NCI-H2029 treated with DMSO at 0.1 percent for 48 hours (cell line): ENCODE data around the gene LRRC4.

ENCODE experiments used
- DNase-seq: peaks from one replicate; lab custom pipeline; 2025; lab: John Stamatoyannopoulos, UW

Gene LRRC4, protein sequence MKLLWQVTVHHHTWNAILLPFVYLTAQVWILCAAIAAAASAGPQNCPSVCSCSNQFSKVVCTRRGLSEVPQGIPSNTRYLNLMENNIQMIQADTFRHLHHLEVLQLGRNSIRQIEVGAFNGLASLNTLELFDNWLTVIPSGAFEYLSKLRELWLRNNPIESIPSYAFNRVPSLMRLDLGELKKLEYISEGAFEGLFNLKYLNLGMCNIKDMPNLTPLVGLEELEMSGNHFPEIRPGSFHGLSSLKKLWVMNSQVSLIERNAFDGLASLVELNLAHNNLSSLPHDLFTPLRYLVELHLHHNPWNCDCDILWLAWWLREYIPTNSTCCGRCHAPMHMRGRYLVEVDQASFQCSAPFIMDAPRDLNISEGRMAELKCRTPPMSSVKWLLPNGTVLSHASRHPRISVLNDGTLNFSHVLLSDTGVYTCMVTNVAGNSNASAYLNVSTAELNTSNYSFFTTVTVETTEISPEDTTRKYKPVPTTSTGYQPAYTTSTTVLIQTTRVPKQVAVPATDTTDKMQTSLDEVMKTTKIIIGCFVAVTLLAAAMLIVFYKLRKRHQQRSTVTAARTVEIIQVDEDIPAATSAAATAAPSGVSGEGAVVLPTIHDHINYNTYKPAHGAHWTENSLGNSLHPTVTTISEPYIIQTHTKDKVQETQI

DNA sequence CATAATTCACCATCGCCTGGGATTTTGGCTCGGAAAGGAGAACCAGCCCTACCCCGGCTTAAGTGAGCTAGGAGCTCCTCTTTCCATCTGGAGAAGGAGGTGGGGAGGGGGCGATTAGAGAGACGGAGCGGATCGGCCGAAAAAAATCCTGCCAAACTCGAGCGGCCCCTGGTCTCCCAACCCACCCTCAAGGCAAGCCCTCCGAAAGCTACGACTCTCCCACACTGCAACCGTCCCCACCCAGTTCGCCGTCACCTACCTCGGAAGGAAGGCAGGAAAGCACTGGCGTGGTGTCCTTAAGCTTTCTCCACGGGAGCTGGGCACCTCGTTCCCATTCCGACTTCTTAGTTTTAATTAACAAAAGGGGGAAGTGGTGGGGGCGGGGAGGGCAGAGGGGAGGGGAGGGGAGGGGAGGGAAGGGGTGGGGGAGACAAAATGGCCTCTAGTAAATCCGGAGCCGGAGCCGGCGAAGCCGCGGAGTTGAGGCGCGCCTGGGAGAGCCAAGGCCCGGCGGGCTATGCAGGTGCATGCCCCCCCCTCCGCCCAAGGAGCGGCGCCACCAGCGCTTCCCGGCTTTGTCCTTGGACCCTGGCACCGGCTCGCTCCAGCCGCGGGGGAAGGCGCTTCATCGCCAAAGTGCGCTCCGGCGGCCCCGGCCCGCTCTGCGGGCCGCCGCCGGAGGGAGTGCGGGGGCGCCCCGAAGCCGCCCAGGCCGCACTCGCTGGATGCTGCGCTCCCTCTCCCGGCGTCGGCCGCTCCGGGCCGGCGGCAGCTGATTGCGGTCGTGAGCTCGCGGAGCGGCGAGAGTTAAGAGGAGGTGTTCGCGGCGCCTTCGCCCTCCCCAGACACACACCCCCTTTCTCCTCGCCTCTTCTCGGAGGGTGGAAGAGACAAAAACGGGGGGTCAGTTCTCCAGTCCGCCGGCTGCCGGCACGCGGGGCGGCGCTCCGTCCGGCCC lies at the start of gene LRRC4:
TSS of gene LRRC4 (minus strand) at position 784 of the 958 bp plus-strand sequence. CDS start 797 bp downstream, outside the sequence.
- DNase-seq = no peak

DNA sequence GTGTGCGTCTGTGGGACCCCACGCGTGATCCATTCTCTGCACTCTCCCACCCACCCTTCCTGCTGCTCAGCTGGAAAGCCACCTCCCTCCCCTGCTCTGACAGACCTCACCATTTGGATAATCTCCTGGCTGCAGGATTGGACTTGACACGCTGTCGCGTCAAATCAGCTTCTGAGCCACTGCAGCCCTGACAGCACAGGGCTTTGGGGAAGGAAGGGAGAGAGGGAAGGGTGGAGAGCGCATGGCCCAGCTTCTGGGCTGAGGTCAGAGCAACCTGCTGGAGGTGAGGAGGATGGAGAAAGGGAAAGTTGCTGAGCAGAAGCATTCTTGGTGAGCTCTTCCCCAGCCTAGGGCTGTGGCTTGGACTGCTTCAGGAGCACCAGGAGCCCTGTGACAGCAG lies 48.9 kb upstream of the LRRC4 start:
- DNase-seq = no peak

DNA sequence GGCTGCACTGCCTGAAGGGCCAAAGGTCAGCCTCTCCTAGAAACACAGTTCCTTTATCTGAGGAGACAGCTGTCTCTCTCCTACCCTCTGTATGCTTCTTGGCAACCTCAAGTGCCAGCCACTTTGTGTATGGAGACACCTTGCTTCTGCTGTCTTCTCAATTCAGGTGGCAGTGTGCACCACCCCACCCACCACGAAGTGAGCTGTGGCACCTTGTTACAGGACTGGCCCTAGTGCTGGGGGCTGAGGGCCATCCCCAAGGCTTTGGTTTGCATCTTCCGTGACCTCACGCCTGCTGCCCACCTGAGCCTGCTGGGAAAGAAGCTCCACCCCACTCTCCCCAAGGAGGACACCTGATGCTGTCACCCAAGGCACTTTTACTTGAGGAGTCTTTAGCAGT lies 47.1 kb upstream of the LRRC4 start:
- DNase-seq = no peak

DNA sequence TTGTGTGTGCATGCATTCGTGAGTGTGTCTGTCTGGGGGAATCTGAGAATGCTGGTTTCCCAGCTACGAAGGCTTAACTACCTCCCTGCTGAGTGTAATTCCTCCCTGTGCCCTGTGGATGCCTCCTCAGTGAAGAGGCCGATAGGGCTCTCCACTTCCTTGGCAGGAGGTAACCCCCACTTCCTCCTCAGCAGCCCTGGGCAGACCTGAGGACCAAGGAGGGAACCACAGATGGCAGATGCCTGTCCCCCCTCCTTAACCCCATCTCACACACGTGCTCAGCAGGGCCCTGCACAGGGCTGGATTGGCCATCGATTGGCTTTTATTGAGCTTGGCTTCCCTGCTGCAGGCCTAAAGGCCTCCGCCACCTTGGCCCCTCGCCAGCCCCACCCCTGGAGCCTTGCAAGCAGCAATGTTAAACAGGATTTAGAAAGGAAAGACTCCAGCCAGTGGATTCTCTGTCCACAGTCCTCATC lies 45.6 kb upstream of the LRRC4 start:
- DNase-seq = no peak

DNA sequence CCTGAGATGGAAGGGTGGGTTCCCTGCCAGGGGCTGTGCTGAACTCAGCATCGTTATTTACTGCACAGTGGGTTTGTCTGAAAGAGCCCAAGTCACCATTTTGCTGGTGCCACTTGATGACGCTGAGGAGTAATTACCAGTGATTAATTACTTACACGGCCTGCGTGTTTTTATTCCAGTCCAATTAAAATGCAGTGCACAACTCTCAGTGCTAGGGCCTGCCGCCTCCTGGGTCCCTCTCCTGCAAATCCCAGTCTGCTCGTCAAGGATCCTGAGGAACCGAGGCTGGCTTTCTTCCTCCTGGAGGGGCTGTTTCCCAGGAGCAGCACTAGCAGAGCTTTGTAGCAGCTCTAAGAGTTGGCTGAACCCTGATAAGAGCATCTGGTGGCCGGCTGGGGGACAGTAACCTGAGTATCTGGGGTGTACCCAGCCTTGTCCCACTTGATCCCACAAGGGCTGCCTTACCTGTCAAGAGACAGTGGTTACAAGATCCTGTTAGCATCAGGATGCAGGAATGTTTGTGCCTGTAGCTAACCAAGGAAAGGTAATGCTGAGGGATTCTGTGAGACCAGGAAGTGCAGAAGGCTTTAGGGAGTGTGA lies 45.1 kb upstream of the LRRC4 start:
- no peak for DNase-seq

DNA sequence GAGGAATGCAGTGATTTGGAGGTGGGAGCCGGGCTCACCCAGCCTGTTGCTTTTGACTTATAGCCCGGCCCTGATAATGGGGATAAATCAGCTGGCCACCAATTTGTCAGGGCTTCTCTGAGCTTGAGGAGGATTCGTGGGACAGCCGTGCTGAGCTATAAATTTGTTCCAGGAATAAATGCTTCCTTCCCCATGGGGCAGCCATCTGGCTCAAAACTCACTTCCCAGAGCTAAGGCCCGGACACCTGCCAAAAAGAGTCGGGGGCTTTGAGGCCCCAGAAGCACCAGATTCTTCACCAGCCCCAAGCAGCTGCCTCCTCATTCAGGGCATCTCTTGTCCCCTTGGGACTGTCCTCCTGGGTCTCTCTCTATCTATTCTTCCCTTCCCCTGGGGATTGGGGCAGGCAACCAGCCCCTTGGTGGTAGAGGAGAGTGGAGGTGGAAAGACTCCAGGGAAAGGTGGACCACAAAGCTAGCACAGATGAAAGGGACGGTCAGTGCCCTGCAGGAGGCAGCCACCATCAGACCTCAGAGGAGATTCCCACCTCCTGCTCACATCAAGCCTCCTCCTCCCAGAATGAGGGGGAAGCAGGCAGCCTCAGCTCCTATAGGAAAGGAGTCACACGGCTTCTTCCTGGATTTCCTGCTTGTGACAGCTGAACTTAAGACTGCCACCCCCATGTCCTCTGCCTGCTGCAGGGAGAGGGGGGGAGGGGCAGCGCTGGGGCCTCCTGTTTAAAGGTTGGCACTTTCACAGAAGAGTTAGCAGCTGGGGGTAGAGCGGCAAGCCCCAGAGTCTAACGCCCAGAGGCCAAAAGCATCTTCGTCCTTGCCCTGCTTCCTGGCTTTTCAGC lies 44.2 kb upstream of the LRRC4 start:
- DNase-seq = no peak

DNA sequence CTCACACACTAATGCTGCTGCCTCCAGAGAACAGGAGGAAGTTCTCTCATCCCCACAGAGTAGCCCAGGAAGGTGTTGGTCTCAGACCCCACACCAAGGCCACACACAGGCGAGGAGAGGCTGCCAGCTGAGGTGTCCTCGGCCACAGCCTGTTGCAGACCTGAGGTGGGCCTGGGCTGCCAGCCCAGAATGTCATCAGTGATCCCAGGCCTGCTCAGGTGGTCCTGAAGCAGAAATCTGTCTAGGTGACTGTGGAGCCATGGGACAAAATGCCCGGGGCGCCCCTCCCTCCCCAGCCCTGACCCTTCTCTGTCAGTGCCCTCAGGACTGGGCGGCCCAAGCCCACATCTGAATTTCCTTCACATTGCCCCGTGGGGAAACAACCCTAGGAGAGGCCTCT lies 43.5 kb upstream of the LRRC4 start:
- DNase-seq = no peak

DNA sequence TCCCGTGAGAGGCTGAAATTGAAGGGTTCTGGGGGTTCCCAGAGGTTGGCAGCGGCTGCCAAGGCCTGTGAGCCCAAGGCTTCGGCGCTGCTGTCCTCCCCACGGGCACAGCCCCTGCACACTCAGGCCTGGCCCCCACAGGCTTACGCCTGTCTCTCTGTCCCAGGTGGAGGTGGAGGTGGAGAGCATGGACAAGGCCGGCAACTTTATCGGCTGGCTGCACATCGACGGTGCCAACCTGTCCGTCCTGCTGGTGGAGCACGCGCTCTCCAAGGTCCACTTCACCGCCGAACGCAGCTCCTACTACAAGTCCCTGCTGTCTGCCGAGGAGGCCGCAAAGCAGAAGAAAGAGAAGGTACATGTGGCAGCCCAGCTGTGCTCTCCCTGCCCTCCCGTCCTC lies 43.1 kb upstream of the LRRC4 start:
- no peak for DNase-seq

DNA sequence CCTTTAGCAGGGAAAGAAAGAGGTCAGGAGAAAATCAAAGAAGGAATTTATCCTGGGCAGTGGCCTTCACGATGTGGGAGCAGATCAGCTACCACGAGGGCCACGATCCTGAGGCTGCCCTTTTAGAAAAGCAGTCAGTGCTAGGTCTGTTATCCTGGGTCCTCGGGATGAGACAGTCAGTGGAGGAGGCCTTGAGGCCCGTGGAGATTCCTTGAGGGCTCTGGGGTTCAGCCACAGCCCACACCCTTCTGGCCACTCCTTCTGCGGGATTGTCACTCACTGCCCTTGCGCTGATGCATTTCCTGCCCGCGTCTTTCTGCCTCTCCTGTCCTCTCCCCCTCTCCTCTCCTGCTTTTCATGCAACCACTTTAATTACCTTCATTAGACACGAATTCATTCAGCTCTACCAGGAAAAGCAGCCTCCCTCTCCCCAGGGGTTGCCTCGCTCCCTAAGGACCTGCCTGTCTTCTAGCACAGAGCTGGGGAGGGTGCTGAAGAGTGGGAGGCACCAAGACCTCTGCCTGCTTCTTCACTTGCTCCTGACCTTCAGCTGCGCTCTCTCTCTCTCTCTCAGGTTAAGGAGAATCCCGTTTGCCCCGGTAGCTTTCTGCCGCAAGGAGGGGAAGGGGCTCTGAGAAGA lies 42.6 kb upstream of the LRRC4 start:
- no peak for DNase-seq

DNA sequence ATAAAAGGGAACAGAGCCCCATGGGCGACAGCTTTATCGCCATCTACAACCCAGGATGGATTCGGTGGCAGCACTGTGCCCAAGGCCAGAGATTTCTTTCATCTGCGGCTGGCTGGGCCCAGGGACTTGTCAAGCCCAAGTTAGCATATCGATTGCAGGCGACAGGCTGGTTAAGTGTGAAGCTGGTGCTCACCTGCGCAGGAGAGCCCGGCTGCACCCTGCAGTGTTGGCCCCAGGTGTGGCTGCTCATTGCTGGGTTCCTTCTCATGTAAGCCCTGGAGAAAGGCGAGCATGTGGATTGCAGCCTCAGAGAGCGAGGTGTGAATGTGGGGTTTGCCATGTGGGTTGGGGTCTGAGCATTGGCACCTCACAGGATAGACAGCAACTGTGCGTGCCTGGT lies 40.6 kb upstream of the LRRC4 start:
- no peak for DNase-seq

DNA sequence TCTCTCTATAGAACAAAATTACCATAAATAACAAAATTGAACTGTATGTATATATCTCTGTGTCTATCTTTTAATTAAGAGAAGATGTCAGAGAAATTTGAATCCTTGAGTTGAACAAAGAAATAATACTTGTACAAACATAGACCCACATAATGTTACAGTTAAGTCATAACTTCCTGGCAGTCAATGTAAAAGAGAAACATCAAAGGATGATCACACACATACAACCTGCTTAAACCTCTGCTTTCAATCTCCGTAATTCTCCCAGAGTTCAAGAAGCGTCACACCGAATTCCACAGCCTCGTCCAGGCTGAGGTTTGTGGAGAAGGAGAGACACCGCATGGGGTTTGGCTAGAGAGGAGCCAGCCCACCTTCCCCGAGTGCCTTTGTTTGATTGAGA lies 40.1 kb upstream of the LRRC4 start:
- no peak for DNase-seq

DNA sequence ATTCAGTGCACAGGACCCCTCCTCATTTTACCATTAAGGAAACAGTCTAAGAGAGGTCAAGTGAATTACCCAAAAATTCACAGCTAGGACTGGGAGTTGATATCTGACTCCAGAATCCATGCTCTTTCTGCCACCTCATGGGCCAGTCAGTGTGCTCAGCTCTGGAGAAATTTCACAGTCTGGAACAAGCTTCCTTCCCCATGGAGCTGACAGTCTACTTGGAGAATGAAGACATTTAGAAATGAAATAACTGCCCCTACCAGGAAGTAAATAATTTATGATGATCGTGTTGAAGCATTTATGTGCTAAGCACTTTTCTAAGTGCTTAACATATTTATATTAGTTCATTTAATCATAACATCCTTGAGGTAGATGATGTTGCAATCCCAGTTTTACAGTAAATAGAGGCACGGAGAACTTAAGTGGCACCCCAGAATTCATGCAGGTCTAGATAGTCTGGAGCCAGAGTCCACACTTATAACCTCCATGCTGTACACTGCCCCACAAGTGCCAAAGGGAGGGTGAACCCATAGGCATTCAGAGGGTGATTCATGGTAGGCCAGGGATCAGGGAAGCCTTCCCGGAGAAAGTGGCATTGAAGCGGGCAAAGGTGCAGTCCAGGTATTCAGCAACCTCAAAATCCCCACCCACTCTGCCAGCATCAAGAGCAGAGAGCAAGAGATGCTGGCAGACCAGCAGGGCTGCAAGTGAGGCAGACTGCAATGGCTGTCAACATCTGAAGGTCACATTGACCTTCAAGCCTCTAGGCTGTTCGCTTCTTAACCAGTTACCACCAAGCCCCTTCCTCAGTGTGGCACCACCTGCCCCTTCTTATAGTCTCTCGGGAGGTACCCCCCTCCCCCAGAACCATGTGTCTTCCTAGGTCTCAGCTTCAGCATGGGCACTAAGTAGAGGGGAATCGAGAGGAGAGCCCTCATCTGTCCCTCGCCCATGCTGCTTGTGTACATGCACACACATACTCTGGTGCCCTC lies 38.4 kb upstream of the LRRC4 start:
- DNase-seq = no peak

DNA sequence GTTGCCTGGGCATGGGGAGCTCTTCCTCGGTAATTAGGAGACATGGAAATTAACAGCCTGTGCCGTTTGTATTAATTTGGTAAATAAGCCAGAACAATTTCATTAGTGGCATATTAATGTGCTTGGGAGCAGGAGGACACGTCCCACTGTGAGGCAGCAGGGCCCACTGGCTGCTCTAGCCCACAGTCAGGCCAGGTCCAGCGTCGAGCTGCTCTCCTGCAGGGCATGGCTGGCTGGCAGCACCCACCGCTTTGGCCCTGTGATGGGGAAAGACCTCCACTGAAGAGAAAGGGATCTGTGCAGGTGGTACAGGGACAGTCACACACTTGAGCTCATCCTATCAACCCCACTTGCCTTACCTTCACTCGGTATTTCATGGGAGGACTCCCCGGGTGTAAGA lies 37.5 kb upstream of the LRRC4 start:
- DNase-seq = no peak

DNA sequence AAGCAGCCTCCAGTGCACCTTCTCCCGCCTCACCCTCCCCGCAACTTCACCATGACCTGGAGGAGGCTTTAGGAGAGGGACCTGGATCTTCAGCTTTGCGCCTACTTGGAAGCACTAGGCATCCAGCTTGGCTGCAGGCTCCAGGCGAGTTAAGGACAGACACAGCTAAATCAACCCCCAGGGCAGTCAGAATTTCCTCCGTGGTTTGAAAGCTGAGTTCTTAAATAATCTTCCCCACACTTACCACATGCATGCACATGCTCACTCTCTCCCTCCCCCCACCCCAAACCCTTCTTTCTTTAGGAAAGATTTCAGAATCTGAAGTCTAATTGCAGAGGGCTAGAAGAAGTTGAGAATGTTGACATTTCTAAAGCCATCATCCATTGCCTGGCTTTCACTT lies 36.7 kb upstream of the LRRC4 start:
- no peak for DNase-seq

DNA sequence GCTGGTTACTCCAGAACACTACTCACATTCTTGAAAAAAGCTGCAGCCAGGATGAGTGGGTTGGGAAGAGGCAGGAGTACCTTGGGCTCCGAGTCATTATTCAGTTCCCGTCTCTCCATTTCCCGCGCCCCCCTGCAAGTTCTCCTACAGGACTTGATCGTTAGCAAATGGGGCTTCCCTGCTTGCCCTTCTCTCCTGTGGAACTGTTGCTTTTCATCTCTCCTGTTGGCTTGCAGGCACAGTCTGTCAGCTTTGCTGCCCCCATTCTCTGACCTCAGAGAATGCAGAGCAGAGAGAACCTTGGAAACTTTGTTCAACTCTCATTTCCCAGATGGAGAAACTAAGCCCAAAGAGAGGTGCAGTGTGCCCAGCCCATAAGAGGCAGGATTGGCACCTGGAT lies 35.6 kb upstream of the LRRC4 start:
- no peak for DNase-seq

DNA sequence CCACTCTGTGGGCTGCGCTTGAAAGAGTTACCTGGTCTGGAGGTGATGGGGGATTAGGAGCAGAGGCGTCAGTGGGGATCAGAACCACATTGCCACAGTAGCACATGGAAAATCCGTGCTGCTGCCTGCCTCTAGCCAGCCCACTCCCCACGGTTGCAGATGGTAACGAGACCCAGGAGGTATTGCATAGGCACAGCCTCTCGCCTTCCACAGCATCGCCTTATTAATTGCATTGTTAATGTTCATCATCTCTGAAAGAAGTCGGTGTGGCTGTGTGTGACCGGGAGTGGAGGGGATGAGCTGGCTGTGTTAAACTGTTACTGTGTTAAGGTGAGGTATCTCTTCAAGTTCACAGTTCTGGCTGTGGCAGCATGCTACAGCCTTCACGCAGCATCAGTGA lies 35.2 kb upstream of the LRRC4 start:
- no peak for DNase-seq

DNA sequence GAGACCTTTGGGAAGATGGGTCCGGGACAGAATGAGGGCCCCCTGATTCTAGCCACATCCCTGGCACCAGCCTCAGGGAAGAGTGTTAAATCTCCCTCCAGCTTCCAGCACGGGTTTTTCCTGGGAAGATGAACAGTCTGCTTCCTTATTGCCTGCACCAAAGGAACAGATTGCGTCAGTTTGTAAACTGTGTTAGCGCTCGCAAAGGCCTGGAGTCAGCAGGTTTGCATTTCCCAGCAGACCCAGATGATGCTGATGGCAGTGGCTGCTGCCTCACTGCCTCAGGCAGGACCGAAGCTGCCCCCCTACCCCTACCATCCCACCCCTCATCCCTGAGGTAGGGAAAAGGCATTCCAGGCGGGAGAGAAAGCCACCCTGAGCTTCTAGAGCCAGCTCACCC lies 34.6 kb upstream of the LRRC4 start:
- DNase-seq = no peak

DNA sequence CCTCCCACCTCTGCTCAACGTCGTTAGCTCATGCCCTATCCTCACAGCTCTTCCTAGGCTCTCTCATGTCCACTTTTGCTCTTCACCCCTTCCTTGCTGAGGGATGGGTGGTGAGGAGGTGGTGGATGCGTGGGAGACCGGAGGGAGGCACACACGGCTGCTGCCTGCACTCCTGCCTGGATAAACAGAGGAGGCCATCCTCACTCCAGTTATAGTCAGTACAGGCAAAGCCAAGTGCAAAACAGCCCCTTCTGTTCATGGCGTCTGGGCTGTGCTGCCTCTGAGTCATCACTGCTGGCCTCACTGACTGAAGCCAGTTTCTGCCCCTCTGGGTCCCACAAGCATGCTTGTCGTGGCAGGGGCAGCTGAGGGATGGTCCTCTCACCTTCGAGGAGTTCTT lies 31.9 kb upstream of the LRRC4 start:
- no peak for DNase-seq

DNA sequence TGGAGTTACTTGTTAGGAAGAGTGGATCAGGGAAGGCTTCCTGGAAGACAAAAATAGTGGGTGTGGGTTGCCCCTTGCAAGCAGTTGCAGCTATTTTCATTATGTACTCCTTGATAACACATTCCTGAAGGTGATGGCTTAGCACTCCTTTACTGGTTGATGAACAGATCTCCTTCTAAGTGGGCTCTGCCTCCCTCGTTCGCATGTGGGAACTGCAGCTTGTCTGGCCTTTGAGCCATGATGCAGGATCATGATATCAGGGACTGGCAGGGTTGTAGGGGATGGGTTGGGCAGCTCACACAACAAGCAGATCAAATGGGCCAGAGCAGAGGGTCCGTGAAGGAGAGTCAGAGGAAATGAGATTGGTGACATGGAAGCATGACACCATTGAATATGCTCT lies 28.8 kb upstream of the LRRC4 start:
- no peak for DNase-seq
